ENCODE results near the gene C1orf141. TPM values are rescaled to one million over a fixed set of nuclear protein-coding genes. Genes with fewer than 3 reads are reported as not detected.

The C1orf141 gene
- polyA plus RNA-seq, 3 donors: not detected

DNA sequence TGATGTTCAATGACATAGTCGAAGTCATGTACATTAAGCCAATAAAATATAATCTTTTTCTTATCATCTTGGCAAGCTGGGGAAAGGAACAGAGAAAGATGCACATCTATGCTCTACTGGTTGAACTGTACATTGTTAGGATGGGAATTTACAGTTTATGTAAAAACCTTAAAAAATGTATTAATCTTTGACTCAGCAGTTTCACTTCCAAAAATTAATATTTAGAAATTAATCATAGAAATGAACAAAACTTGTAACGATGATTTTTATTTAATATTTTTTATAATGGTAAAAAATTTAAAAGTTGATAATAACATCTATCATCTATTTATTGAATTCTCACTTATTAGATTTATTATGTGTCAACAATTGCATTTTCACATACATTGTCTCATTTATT, 5.7 kb upstream of the C1orf141 start:
- Histone ChIP-seq H3K27ac (ENCODE audit: low read depth in 1 of 2, low read length in 2 of 2) (no peak overlapping the region), H2AFZ (ENCODE audit: insufficient read depth, low read depth, low read length, poor library complexity, severe bottlenecking) (no peak overlapping the region), H3K4me1 (ENCODE audit: control insufficient read depth in 1 of 2, insufficient read depth in 2 of 2, low read length in 2 of 2) (no peaks in the 10 kb centered on the region), H3K79me2 (ENCODE audit: insufficient read depth, low read length) (no peaks in the 10 kb centered on the region), H3K36me3 (replicated peaks in 1 of 2; ENCODE audit: control insufficient read depth in 1 of 2, insufficient read depth in 2 of 2, low read length in 2 of 2) (no peaks in the 10 kb centered on the region), H3K27me3 (ENCODE audit: control insufficient read depth in 2 of 2, insufficient read depth in 2 of 2, low read length in 2 of 2) (no peaks in the 10 kb centered on the region), H3K4me2 (replicated peaks; ENCODE audit: extremely low read depth, low read length, poor library complexity, severe bottlenecking) (no peak overlapping the region), H3K4me3 (replicated peaks in 1 of 3; ENCODE audit: low read depth in 2 of 3, low read length in 3 of 3) (no peak overlapping the region), H3K9ac (ENCODE audit: insufficient read depth, low read length, poor library complexity, severe bottlenecking) (no peak overlapping the region), H3K9me3 (replicated peaks in 1 of 2; ENCODE audit: control insufficient read depth in 1 of 2, insufficient read depth in 1 of 2, low read length in 2 of 2) (no peaks in the 10 kb centered on the region), H4K20me1 (ENCODE audit: insufficient read depth, low read length) (no peaks in the 10 kb centered on the region)
- H3K36me3 Mint-ChIP-seq: no peaks in the 10 kb centered on the region
- no peak overlapping the region for H3K4me3 Mint-ChIP-seq
- no peaks in the 10 kb centered on the region for H3K9me3 Mint-ChIP-seq
- H3K27me3 Mint-ChIP-seq (ENCODE audit: low read depth in 3 of 3): no peaks in the 10 kb centered on the region
- TF ChIP-seq, protein P1, sequence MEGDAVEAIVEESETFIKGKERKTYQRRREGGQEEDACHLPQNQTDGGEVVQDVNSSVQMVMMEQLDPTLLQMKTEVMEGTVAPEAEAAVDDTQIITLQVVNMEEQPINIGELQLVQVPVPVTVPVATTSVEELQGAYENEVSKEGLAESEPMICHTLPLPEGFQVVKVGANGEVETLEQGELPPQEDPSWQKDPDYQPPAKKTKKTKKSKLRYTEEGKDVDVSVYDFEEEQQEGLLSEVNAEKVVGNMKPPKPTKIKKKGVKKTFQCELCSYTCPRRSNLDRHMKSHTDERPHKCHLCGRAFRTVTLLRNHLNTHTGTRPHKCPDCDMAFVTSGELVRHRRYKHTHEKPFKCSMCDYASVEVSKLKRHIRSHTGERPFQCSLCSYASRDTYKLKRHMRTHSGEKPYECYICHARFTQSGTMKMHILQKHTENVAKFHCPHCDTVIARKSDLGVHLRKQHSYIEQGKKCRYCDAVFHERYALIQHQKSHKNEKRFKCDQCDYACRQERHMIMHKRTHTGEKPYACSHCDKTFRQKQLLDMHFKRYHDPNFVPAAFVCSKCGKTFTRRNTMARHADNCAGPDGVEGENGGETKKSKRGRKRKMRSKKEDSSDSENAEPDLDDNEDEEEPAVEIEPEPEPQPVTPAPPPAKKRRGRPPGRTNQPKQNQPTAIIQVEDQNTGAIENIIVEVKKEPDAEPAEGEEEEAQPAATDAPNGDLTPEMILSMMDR (IDR thresholded peaks at IDR 0.05): no peak
- WGBS (ENCODE audit: insufficient coverage): no CpG with 5 or more reads among the region's 2 CpGs
- intact Hi-C loops (cut with micrococcal nuclease): no loop called here
- H3K27ac Mint-ChIP-seq: no peak overlapping the region
- H3K4me1 Mint-ChIP-seq: peaks cover 2% of the 10 kb centered on the region
- DNase-seq: no peak

DNA sequence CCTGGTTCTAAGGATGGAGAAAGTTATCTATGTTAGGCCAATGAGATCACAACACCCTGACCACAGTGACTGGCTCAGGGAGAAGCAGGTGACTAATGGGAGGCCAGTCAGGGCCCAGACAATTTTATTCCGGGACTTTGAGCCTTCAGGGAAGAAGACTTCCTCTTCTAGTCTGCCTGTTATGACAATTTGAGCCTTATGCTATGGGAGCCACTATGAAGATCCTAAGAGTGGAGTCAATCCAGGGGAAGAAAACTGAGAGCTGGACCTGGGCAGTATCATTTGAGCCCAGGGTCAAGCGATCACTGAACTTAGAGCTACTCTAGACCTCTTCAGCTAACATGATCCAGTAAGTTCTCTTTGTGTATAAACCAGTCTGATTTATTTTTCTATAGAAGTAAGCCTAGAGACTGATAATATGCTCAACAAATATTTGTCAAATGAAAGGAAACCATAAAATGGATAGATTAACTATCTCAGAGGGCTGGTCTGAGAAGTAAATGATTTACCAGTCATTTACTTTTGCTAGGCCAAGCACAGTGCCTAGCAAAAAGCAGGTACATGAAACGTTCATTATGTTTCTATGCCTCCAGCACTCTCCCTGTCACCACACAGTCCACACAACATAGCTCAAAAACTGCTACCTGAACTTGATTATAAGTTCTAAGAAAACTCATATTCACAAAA, 4.2 kb upstream of the C1orf141 start:
- peaks cover 0 to 2% (median 2%) of the 10 kb centered on the region in 3 donors for H3K27me3 Mint-ChIP-seq (ENCODE audit: low read depth in 3 of 3)

More for the DNA sequence above, 4.2 kb upstream of the C1orf141 start:
- no peak for DNase-seq
- H3K9me3 Mint-ChIP-seq: no peaks in the 10 kb centered on the region
- whole genome bisulfite sequencing (ENCODE audit: insufficient coverage): 77% methylated on average over 2 of the region's 3 CpGs
- Histone ChIP-seq H3K27ac (ENCODE audit: low read depth in 1 of 2, low read length in 2 of 2) (no peak overlapping the region), H3K4me3 (replicated peaks in 1 of 3; ENCODE audit: low read depth in 2 of 3, low read length in 3 of 3) (no peak overlapping the region), H4K20me1 (ENCODE audit: insufficient read depth, low read length) (no peaks in the 10 kb centered on the region), H2AFZ (ENCODE audit: insufficient read depth, low read depth, low read length, poor library complexity, severe bottlenecking) (no peak overlapping the region), H3K4me1 (ENCODE audit: control insufficient read depth in 1 of 2, insufficient read depth in 2 of 2, low read length in 2 of 2) (peaks cover 7 to 9% of the 10 kb centered on the region in 2 donors), H3K36me3 (replicated peaks in 1 of 2; ENCODE audit: control insufficient read depth in 1 of 2, insufficient read depth in 2 of 2, low read length in 2 of 2) (no peaks in the 10 kb centered on the region), H3K79me2 (ENCODE audit: insufficient read depth, low read length) (no peaks in the 10 kb centered on the region), H3K9me3 (replicated peaks in 1 of 2; ENCODE audit: control insufficient read depth in 1 of 2, insufficient read depth in 1 of 2, low read length in 2 of 2) (no peaks in the 10 kb centered on the region), H3K9ac (ENCODE audit: insufficient read depth, low read length, poor library complexity, severe bottlenecking) (no peak overlapping the region), H3K27me3 (ENCODE audit: control insufficient read depth in 2 of 2, insufficient read depth in 2 of 2, low read length in 2 of 2) (no peaks in the 10 kb centered on the region), H3K4me2 (replicated peaks; ENCODE audit: extremely low read depth, low read length, poor library complexity, severe bottlenecking) (no peak overlapping the region)
- TF ChIP-seq, protein P1 (IDR thresholded peaks at IDR 0.05): no peak
- peaks cover 9% of the 10 kb centered on the region for H3K4me1 Mint-ChIP-seq
- intact Hi-C loops (cut with micrococcal nuclease): no loop called here
- H3K4me3 Mint-ChIP-seq: no peak overlapping the region
- H3K36me3 Mint-ChIP-seq: no peaks in the 10 kb centered on the region
- H3K27ac Mint-ChIP-seq: no peak overlapping the region
